GM12891 (cell line): ENCODE results near the gene TMEM204.

Source experiments
- DNase-seq: peaks from one replicate; pipeline ENCODE4 v3.0.0; 2011; ENCODE audit warnings: low spot score; ENCODE audit not compliant: insufficient read length
- FAIRE-seq: peaks from 2 replicates; lab custom pipeline; 2011; peaks lifted over from hg19 to GRCh38; lab: Jason Lieb, UNC
- PAX5 ChIP-seq: IDR thresholded peaks from 2 replicates; pipeline ENCODE4 v1.6.1; 2011; ENCODE audit warnings: low read length, moderate library complexity, mild to moderate bottlenecking; ENCODE audit not compliant: insufficient read depth, severe bottlenecking
- POLR2A ChIP-seq: IDR thresholded peaks from 2 replicates; pipeline ENCODE4 v1.6.1; 2011; ENCODE audit warnings: low read depth, low read length, control low read depth
- POLR2AphosphoS5 ChIP-seq: IDR thresholded peaks from 2 replicates; pipeline ENCODE4 v1.6.1; 2011; ENCODE audit warnings: low read depth, low read length, control low read depth
- POU2F2 ChIP-seq: IDR thresholded peaks from 2 replicates; pipeline ENCODE4 v1.6.1; 2011; ENCODE audit warnings: low read depth, mild to moderate bottlenecking, control low read depth, low read length, moderate library complexity
- SPI1 ChIP-seq: IDR thresholded peaks from 2 replicates; pipeline ENCODE4 v1.6.1; 2011; ENCODE audit warnings: low read depth, low read length, control low read depth
- TAF1 ChIP-seq: IDR thresholded peaks from 2 replicates; pipeline ENCODE4 v1.6.1; 2011; ENCODE audit warnings: low read depth, low read length, control low read depth

TMEM204 gene

DNA sequence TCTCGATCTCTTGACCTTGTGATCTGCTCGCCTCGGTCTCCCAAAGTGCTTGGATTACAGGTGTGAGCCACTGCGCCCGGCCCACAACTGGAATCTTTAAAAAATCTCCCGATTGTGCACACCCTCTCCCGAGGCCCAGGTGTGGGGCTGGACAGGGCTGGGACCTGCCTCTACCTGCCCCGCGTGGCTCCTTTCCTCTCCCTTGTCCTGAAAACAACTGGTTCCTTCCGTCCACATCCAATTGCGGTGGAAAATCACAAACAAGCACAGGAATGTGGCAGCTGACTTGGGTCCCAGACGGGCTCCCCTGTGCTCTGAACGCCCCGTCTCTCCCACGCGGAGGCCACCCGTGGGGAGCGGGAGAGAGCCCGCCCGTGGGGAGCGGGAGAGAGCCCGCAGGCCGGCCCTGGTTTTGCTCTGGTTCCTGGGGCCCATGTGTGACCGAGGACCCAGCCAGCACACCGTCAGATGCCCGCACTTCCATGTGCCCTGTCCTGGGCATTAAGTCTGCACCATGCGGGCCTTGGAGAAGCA lies 3.0 kb upstream of the TMEM204 start:
- FAIRE-seq (no peak), DNase-seq (no peak)

GRCh38 chr16:1530883-1531637 lies 2.4 kb upstream of the TMEM204 start:
- no peak for TF ChIP-seq POU2F2
- TF ChIP-seq POLR2AphosphoS5, result no peak
- TF ChIP-seq POLR2A, result no peak
- no peak for TF ChIP-seq TAF1
- TF ChIP-seq PAX5, result no peak
- no peak for TF ChIP-seq SPI1
- FAIRE-seq, result no peak
- no peak for DNase-seq

More for the DNA sequence above, 3.0 kb upstream of the TMEM204 start:
- TF ChIP-seq PAX5 (no peak), SPI1 (no peak), POU2F2 (no peak), POLR2AphosphoS5 (no peak), TAF1 (no peak), POLR2A (no peak)

DNA sequence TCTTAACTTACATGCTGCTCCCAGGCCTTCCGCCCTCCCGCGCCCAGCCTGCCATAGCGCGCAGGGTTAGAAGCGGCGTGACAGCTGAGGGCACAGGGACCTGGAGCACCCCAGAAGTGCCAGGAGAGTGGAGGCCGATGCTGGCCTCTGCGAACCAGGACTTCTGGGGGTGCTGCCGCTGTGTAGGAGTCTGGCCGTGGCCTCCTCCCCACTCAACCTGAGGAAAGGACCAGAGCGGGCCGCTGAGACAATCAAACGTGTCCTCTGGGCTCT lies 1.9 kb upstream of the TMEM204 start:
- no peak for TF ChIP-seq PAX5
- no peak for TF ChIP-seq POLR2A
- no peak for TF ChIP-seq SPI1
- TF ChIP-seq TAF1, result no peak
- no peak for TF ChIP-seq POLR2AphosphoS5
- TF ChIP-seq POU2F2, result no peak
- FAIRE-seq (no peak), DNase-seq (no peak)

DNA sequence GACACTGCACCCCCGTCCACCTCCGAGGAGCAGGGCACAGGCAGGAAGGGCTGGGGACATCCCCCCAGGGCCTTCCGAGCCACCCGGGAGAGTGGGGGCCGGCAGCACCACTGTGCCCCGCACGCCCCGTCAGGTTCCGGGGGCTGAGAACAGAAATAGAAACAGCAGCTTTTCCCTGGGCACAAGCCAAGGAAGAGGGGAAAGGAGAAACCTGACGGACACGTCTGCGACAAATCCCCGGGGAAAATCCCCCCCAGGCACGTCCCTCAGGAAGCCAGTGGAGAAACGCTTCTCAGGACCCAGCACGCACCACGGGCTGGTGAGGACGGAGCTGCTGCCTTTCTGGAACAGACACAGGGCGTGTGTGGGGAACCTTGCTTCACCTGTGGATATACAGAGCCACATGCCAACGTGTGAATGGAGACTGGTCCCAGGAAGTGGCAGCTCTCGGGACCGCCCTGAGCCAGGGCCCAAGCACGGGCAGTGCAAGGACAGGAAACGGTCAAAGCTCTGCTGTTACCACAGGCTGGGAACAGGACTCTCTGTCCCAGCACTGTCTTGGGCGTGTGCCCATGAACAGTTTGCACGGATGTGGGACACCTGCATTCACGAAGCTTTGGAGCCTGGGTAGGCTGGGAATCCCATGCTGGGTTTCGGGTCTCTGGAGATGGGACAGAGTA lies 1.2 kb upstream of the TMEM204 start:
- TF ChIP-seq POLR2AphosphoS5, result no peak
- TF ChIP-seq TAF1, result no peak
- TF ChIP-seq SPI1, result no peak
- TF ChIP-seq POLR2A, result no peak
- TF ChIP-seq PAX5, result no peak
- no peak for TF ChIP-seq POU2F2
- DNase-seq, result no peak
- FAIRE-seq, result no peak

GRCh38 chr16:1532771-1533170 lies 695 bp upstream of the TMEM204 start:
- no peak for TF ChIP-seq TAF1
- TF ChIP-seq POLR2AphosphoS5, result no peak
- TF ChIP-seq POU2F2, result no peak
- no peak for TF ChIP-seq SPI1
- TF ChIP-seq POLR2A, result no peak
- TF ChIP-seq PAX5, result no peak
- FAIRE-seq (no peak), DNase-seq (no peak)

DNA sequence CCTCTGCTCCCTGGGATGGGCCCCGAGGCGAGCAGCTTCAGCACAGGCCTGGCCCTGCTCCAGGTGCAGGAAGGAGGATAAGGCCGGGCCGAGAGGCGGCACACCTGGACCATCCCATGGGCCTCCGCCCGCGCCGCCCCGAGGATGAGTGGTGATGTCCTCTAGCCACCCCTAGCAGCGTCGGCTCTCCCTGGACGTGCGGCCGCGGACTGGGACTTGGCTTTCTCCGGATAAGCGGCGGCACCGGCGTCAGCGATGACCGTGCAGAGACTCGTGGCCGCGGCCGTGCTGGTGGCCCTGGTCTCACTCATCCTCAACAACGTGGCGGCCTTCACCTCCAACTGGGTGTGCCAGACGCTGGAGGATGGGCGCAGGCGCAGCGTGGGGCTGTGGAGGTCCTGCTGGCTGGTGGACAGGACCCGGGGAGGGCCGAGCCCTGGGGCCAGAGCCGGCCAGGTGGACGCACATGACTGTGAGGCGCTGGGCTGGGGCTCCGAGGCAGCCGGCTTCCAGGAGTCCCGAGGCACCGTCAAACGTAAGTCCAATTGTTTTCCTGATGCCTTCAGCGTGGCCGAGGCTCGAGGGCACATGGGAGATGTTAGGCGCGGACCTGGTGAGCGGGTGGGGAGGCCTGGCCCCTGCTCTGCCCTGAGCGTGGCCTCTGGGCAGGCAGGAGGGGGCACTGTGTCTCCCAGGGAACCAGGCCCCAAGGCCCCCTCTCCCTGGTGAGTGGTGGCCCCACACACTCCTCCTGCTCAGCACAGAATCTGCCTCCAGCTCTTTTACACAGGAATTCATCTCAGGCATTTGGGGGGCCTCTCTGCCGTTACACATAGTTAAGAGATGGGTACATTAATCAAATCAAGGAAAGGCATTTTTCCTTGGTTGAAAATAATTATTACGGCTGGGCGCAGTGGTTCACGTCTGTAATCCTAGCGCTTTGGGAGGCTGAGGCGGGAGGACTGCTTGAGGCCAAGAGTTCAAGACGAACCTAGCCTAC lies 855 bp downstream of the TMEM204 start:
- no peak for DNase-seq
- TF ChIP-seq SPI1, result no peak
- TF ChIP-seq PAX5, result no peak
- TF ChIP-seq POLR2AphosphoS5, result no peak
- no peak for TF ChIP-seq POLR2A
- TF ChIP-seq POU2F2, result no peak
- no peak for TF ChIP-seq TAF1
- FAIRE-seq, result peak; percentile 41

DNA sequence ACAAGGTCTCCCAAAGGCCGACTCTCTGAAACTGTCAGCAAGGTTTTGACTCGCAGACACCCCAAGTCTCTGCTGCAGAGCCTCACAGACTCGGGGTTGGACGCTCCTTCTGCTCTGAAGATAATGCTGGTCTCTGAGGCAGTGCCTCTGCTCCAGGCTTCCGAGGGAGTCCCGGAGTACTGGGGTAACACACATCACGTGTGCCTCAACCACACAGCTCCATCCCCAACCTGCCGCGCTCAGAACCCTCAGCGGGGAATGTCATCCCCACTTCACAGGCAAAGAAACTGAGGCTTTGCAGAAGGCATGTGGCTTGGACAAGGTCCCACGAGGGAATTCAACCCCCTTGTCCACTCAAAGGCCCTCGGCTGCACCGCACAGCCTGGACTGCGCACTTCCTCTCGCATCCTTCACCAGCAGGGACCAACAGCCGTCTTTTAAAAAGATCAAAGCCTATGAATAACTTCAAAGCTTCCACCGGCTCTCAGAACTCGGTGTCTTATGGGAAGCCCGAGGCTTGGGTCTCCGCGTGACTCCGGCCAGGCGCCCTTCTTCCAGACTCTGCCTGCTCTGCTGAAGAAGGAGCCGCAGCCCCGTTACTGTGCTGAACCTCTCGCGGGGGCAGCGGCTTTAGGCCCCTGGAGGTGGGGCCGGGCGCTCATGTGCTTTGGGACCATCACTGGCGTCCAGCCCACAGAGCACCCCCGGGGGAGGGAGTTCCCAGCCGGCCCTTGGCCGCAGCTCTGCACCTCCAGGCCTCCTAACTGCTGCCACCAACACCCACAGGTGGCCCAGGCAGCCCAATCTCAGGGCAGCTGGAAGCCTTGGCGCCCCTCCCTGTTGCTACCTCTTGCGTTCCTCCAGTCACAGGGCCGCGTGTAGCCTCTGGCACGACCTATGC lies 2.2 kb downstream of the TMEM204 start:
- FAIRE-seq (no peak), DNase-seq (no peak)
- TF ChIP-seq POLR2A (no peak), TAF1 (no peak), SPI1 (no peak), POLR2AphosphoS5 (no peak), PAX5 (no peak), POU2F2 (no peak)

GRCh38 chr16:1536601-1537000 lies 3.1 kb downstream of the TMEM204 start:
- no peak for TF ChIP-seq TAF1
- no peak for TF ChIP-seq POLR2A
- TF ChIP-seq SPI1, result no peak
- TF ChIP-seq PAX5, result no peak
- TF ChIP-seq POLR2AphosphoS5, result no peak
- TF ChIP-seq POU2F2, result no peak
- no peak for FAIRE-seq
- DNase-seq, result no peak
